Adrenal gland (tissue), 12 donors: ENCODE results near the gene NOC4L. TPM values are rescaled to one million over a fixed set of nuclear protein-coding genes. Genes with fewer than 3 reads are reported as not detected.
A peak's percentile ranks its signal among the peaks of the same experiment; 100 is the strongest.

ENCODE experiments used
- DNase-seq, 7 donors: peaks; one replicate each; pipeline ENCODE4 v3.0.0-alpha.2; 2019 to 2020
- H3K27ac ChIP-seq, 5 donors: fragments of 200-600 bp; sonication (generic) in 4 of 5; 1 replicate in 3 of 5; 2 replicates in 2 of 5; pipeline versions ENCODE4 v1.5.1 to v1.8.0; 2016 to 2020; ENCODE audit warnings: mild to moderate bottlenecking in 1 of 5
- H3K27me3 ChIP-seq: fragments of 200-600 bp; 2 replicates; pipeline ENCODE4 v1.8.0; 2021
- H3K36me3 ChIP-seq, 2 donors: fragments of 200-600 bp; replicated peaks in 1 of 2; 1 replicate in 1 of 2; 2 replicates in 1 of 2; pipeline versions ENCODE4 v1.5.1 to v1.8.0; 2018 to 2022
- H3K4me1 ChIP-seq, 2 donors: fragments of 200-600 bp; replicated peaks in 1 of 2; 1 replicate in 1 of 2; 2 replicates in 1 of 2; pipeline versions ENCODE4 v1.5.1 to v1.8.0; 2018 to 2021
- H3K4me3 ChIP-seq, 4 donors: fragments of 200-600 bp; sonication (generic) in 3 of 4; one replicate each; pipeline ENCODE4 v1.5.1; 2016 to 2018
- H3K9me3 ChIP-seq, 3 donors: fragments of 200-600 bp; sonication (generic) in 1 of 3; replicated peaks in 1 of 3; 1 replicate in 2 of 3; 2 replicates in 1 of 3; pipeline versions ENCODE4 v1.5.1 to v1.8.0; 2016 to 2021
- POLR2A ChIP-seq, 2 donors: fragments of 450-650 bp; IDR thresholded peaks; one replicate each; pipeline ENCODE4 v1.6.1; 2017; ENCODE audit warnings: antibody characterized with exemption in 2 of 2, mild to moderate bottlenecking in 2 of 2, moderate library complexity in 1 of 2
- WGBS, 4 donors: extraction: QIAGEN DNeasy Blood & Tissue Kit in 2 of 4; methylation state at CpG; one replicate each; pipeline versions ENCODE4 v1.1.5 to v1.1.7; 2013 to 2017; 5-methylcytosine and 5-hydroxymethylcytosine counted together
- intact Hi-C, 2 donors: fragments of 100-400 bp; cut with DNase I; formaldehyde crosslinking; loops; one replicate each; pipeline versions ENCODE4 v1.14.1 to v1.15.0; 2022 to 2023
- polyA plus RNA-seq, 3 donors: library from polyadenylated mRNA; stranded (reverse); fragments of 200-250 nt in 2 of 3; fragments of 350-450 nt in 1 of 3; fragmentation: Illumina TruSeq in 1 of 3; extraction: RNeasy Lipid Tissue Mini Kit (QIAGEN cat#74804) in 1 of 3; gene quantifications; one replicate each; pipeline ENCODE4 v1.2.3, GENCODE V29; 2013 to 2014
- total RNA-seq, 9 donors: library from RNA; depleted of rRNA in 4 of 9; stranded (reverse); fragments of >200 nt in 4 of 9; fragments of 120-200 nt in 1 of 9; fragmentation: NEBNext Ultra II Directional in 1 of 9; extraction: Animal tissue kit (Norgen Biotek cat#: 25700) in 1 of 9; gene quantifications; one replicate each; pipeline versions ENCODE4 v1.1.0 to v1.2.4, GENCODE V29; 2013 to 2023
- TF ChIP-seq, protein P1 (sequence below), 6 experiments: fragments of 450-650 bp in 4 of 6; fragments of 200-600 bp in 2 of 6; sonication (generic) in 1 of 6; IDR thresholded peaks; 1 replicate in 5 of 6; 2 replicates in 1 of 6; pipeline versions ENCODE4 v1.5.1 to v1.8.0; 2016 to 2021; ENCODE audit warnings: antibody characterized with exemption in 6 of 6, mild to moderate bottlenecking in 2 of 6, moderate library complexity in 1 of 6
- donor health status: healthy with polysubstance abuse.
- donor health status: Bipolar disorder and iron deficiency.
- donor health status: DM: yes; HTN: yes; CAD: no.
- donor health status: DM: no; HTN: no; CAD: no.
- donor health status: DM: no; HTN: no; CAD: no.
- donor health status: DM: yes; HTN: yes; CAD: no.

The NOC4L gene
- total and polyA plus RNA-seq, 12 donors, result 4.7 to 51.5 (median 17.5) TPM

DNA sequence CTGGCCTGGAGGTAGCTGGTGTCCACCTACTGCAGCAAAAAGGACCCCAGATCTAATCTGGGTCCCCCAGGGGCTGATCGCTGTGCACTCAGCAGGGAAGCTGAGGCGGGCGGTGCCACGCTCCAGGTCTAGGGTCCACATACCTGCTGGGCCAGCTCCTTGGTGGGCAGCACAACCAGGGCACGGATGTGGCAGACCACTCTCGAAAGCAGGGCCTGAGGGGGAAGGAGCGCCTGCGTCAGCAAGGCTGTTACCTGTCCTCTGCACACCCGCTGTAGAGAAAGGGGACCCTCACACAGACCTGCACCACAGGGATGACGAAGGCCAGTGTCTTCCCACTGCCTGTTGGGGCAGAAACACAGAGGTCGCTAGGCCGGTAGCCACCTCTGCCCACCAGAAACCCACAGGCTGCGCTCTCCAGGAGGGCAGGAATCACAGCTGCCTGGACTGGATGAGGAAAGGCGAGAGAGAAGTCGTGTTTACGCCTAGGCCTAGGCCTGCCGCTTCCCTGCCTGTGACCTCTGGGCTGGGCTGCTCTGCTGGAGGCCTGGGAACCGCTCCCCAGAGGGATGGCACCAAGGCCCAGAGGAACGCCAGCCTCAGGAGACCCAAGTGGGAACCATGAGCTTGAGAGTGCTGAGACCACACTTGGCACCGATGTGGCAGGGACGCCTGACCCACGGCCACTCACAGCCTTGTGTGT, 2.1 kb upstream of the NOC4L start:
- H3K4me1 ChIP-seq, result peaks cover 15 to 23% of the 10 kb centered on the region in 2 donors
- TF ChIP-seq, protein P1, sequence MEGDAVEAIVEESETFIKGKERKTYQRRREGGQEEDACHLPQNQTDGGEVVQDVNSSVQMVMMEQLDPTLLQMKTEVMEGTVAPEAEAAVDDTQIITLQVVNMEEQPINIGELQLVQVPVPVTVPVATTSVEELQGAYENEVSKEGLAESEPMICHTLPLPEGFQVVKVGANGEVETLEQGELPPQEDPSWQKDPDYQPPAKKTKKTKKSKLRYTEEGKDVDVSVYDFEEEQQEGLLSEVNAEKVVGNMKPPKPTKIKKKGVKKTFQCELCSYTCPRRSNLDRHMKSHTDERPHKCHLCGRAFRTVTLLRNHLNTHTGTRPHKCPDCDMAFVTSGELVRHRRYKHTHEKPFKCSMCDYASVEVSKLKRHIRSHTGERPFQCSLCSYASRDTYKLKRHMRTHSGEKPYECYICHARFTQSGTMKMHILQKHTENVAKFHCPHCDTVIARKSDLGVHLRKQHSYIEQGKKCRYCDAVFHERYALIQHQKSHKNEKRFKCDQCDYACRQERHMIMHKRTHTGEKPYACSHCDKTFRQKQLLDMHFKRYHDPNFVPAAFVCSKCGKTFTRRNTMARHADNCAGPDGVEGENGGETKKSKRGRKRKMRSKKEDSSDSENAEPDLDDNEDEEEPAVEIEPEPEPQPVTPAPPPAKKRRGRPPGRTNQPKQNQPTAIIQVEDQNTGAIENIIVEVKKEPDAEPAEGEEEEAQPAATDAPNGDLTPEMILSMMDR (IDR thresholded peaks at IDR 0.05), result no peak
- TF ChIP-seq POLR2A (IDR thresholded peaks at IDR 0.05), result no peak
- H3K27ac ChIP-seq, result no peak overlapping the region
- peak in 1 of 7 donors; percentile 10 for DNase-seq
- no peak overlapping the region for H3K4me3 ChIP-seq
- peaks cover 0 to 35% of the 10 kb centered on the region in 2 donors for H3K36me3 ChIP-seq
- intact Hi-C loops, result no loop called here
- H3K27me3 ChIP-seq, result no peaks in the 10 kb centered on the region
- WGBS, 4 donors, result 93 to 100% (median 96%) methylated on average over 4 to 22 of the region's 22 CpGs
- no peaks in the 10 kb centered on the region for H3K9me3 ChIP-seq

GRCh38 chr12:132142679-132143335, 1.4 kb upstream of the NOC4L start:
- 73 to 79% (median 77%) methylated on average over 23 to 24 of the region's 24 CpGs for WGBS, 4 donors
- Histone ChIP-seq H3K4me1 (peaks cover 15 to 23% of the 10 kb centered on the region in 2 donors), H3K27me3 (no peaks in the 10 kb centered on the region), H3K27ac (no peak overlapping the region), H3K9me3 (no peaks in the 10 kb centered on the region), H3K36me3 (peaks cover 0 to 41% of the 10 kb centered on the region in 2 donors), H3K4me3 (peak overlapping the region in 2 of 4 donors; percentile 71 to 100)
- DNase-seq, result no peak
- intact Hi-C loops, result no loop called here
- TF ChIP-seq, protein P1 (IDR thresholded peaks at IDR 0.05), result no peak
- no peak for TF ChIP-seq POLR2A (IDR thresholded peaks at IDR 0.05)

GRCh38 chr12:132143336-132144071, 753 bp upstream of the NOC4L start:
- DNase-seq, result peak in 1 of 7 donors; percentile 16
- intact Hi-C loops, result no loop called here
- TF ChIP-seq POLR2A (IDR thresholded peaks at IDR 0.05), result no peak
- TF ChIP-seq, protein P1 (IDR thresholded peaks at IDR 0.05), result no peak
- Histone ChIP-seq H3K27me3 (no peaks in the 10 kb centered on the region), H3K9me3 (no peaks in the 10 kb centered on the region), H3K4me3 (peak overlapping the region in 3 of 4 donors; percentile 46 to 100 (median 71)), H3K36me3 (peaks cover 0 to 46% of the 10 kb centered on the region in 2 donors), H3K27ac (peak overlapping the region in 3 of 5 donors; percentile 76 to 90 (median 77)), H3K4me1 (peaks cover 15 to 23% of the 10 kb centered on the region in 2 donors)
- WGBS, 4 donors, result 1 to 7% (median 3%) methylated on average over 11 to 82 of the region's 82 CpGs

- Histone ChIP-seq H3K4me1 (peaks cover 15 to 23% of the 10 kb centered on the region in 2 donors), H3K27me3 (no peaks in the 10 kb centered on the region), H3K36me3 (peaks cover 0 to 35% of the 10 kb centered on the region in 2 donors), H3K9me3 (no peaks in the 10 kb centered on the region), H3K27ac (peak overlapping the region in 4 of 5 donors; percentile 67 to 90 (median 76)), H3K4me3 (peak overlapping the region in 3 of 4 donors; percentile 66 to 100 (median 71))
- 3 to 17% (median 6%) methylated on average over 3 to 17 of the region's 17 CpGs for WGBS, 4 donors
- intact Hi-C loops, result no loop called here
- TF ChIP-seq, protein P1 (IDR thresholded peaks at IDR 0.05), result no peak
- TF ChIP-seq POLR2A (IDR thresholded peaks at IDR 0.05), result no peak
- peak in 2 of 7 donors; percentile 21 to 22 for DNase-seq
These were observed 532 bp downstream of the NOC4L start for GRCh38 chr12:132144810-132145168.
